NT2/D1 (cell line): ENCODE measurements around the gene CCSER1.

Source experiments
- SUZ12 ChIP-seq: IDR thresholded peaks from 2 replicates; pipeline ENCODE4 v1.6.1; 2011; ENCODE audit not compliant: insufficient read length, insufficient read depth; ENCODE audit errors: extremely low read depth
- YY1 ChIP-seq: IDR thresholded peaks from 2 replicates; pipeline ENCODE4 v1.6.1; 2011; ENCODE audit not compliant: insufficient read length, insufficient read depth
- ZNF274 ChIP-seq: IDR thresholded peaks from 2 replicates; pipeline ENCODE4 v1.6.1; 2011; ENCODE audit warnings: mild to moderate bottlenecking, low read depth, low read length

- no peak for TF ChIP-seq SUZ12
- TF ChIP-seq ZNF274, result no peak
- TF ChIP-seq YY1, result no peak
These were observed 855.6 kb downstream of the CCSER1 start for GRCh38 chr4:90982813-90983212.
